ENCODE data around the gene LRRC74A.
"Not testable (repeated sequence)": the region's sequence is repeated elsewhere in the genome, so short reads cannot be mapped to it uniquely, and the experiment has no call there.

Gene LRRC74A

DNA sequence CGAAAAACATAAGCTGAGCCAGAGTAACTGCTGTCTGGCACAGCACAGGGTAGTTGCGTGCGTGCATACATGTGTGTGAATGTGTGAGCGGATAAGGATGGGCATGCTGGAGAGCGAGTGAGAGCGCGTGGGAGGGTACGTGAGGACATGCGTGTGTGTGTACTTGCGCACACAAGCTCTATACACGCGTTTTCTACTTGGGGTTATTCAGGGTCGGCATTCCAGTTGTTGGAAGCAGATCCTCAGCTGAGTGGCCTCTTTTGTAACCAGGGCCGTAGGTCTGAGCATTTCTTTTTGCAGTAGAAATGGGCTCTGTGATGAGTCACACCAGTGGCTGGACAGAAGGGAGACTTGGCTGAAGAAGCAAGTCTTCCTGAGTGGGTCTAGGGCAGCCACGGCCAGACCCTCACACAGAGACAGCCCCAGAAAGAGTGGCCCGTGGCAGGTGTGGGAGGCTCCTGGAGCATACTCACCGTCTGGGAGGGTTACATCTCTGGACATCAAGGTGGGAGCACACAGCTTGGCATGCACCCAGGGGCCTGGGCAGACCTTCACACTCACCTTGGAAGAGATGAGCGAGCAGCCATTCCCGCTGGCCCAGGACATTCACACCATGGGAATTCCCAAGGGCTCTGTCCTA, 78.0 kb downstream of the LRRC74A start:
- H3K27ac ChIP-seq (ENCODE audit: insufficient read depth, low read length, poor library complexity, severe bottlenecking) = no peak overlapping the region
- peak overlapping the region; percentile 2 for H3K4me3 ChIP-seq (ENCODE audit: insufficient read depth, low read depth, low read length, poor library complexity, severe bottlenecking)
- DNase-seq = no peak

DNA sequence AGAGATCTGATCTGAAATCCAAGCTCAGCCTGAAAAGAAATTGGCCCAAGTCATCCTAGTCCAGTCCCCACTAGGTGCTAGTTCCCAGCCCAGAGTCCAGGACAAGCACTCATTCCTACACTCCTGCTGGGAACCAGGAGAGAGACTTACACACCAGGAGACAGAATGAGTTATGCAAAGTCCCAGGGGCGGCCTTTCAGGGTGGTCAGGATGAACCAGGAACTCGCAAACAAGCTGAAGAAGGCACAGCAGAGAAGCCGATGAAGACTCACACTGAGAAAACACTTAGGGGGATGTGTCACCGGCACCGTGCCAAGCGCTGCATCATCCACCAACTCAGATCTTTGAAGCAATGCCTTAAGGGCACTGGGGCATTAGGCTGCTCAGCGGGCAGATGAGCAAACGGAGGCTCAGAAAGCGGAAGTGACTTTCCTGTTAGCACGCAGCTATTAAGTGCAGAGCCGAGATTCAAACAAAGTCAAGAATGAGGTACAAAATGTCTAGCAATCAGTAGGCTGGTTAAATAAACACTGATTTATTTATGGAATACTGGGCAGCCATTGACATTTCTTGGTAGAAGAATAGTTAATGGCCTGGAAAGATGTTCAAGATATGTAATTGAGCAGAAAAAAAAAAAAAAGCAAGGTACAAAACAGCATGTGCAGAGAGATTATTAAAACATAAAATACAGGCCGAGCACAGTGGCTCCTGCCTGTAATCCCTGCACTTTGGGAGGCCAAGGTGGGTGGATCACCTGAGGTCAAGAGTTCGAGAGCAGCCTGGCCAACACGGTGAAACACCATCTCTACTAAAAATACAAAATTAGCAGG, 78.7 kb downstream of the LRRC74A start:
- peak overlapping the region; percentile 2 for H3K4me3 ChIP-seq (ENCODE audit: insufficient read depth, low read depth, low read length, poor library complexity, severe bottlenecking)
- H3K36me3 ChIP-seq (ENCODE audit: control insufficient read depth, insufficient read depth, low read length) = no peaks in the 10 kb centered on the region
- no peaks in the 10 kb centered on the region for H3K27me3 ChIP-seq (replicated peaks; ENCODE audit: control insufficient read depth, insufficient read depth, low read length, poor library complexity, severe bottlenecking)
- H3K27ac ChIP-seq (ENCODE audit: insufficient read depth, low read length, poor library complexity, severe bottlenecking) = no peak overlapping the region
- no peaks in the 10 kb centered on the region for H3K9me3 ChIP-seq (ENCODE audit: control insufficient read depth, low read length)
- DNase-seq = peak in 2 of 3 donors; percentile 22 to 52
- H3K4me1 ChIP-seq (ENCODE audit: control insufficient read depth, insufficient read depth, low read length, poor library complexity, severe bottlenecking) = peaks cover 20% of the 10 kb centered on the region

More for the DNA sequence above, 78.0 kb downstream of the LRRC74A start:
- peaks cover 18% of the 10 kb centered on the region for H3K4me1 ChIP-seq (ENCODE audit: control insufficient read depth, insufficient read depth, low read length, poor library complexity, severe bottlenecking)
- H3K9me3 ChIP-seq (ENCODE audit: control insufficient read depth, low read length) = no peaks in the 10 kb centered on the region
- H3K27me3 ChIP-seq (replicated peaks; ENCODE audit: control insufficient read depth, insufficient read depth, low read length, poor library complexity, severe bottlenecking) = no peaks in the 10 kb centered on the region
- no peaks in the 10 kb centered on the region for H3K36me3 ChIP-seq (ENCODE audit: control insufficient read depth, insufficient read depth, low read length)

DNA sequence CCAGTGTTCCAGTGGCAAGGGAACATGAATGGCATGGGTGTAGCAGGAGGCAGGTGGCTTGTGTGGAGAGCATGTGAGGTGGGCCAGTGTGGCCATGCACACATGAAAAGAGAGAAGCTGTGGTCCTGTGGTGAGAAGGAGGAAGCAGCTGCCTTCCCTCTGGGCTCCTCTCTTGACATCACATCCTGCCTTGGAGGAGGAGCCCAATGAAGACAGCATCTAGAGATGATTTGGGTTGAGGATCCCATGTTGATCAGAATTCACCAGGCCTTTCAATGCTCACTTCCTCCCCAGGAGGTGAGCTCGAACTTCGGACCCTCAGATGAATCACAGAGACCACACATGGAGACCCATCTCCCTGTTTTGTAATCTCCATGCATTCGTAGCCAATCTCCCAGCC, 82.6 kb downstream of the LRRC74A start:
- H3K4me1 ChIP-seq (ENCODE audit: control insufficient read depth, insufficient read depth, low read length, poor library complexity, severe bottlenecking) = peaks cover 29% of the 10 kb centered on the region
- DNase-seq = peak in 2 of 3 donors; percentile 31 to 39
- no peak overlapping the region for H3K4me3 ChIP-seq (ENCODE audit: insufficient read depth, low read depth, low read length, poor library complexity, severe bottlenecking)
- no peaks in the 10 kb centered on the region for H3K9me3 ChIP-seq (ENCODE audit: control insufficient read depth, low read length)
- no peak overlapping the region for H3K27ac ChIP-seq (ENCODE audit: insufficient read depth, low read length, poor library complexity, severe bottlenecking)
- no peaks in the 10 kb centered on the region for H3K36me3 ChIP-seq (ENCODE audit: control insufficient read depth, insufficient read depth, low read length)
- no peaks in the 10 kb centered on the region for H3K27me3 ChIP-seq (replicated peaks; ENCODE audit: control insufficient read depth, insufficient read depth, low read length, poor library complexity, severe bottlenecking)

DNA sequence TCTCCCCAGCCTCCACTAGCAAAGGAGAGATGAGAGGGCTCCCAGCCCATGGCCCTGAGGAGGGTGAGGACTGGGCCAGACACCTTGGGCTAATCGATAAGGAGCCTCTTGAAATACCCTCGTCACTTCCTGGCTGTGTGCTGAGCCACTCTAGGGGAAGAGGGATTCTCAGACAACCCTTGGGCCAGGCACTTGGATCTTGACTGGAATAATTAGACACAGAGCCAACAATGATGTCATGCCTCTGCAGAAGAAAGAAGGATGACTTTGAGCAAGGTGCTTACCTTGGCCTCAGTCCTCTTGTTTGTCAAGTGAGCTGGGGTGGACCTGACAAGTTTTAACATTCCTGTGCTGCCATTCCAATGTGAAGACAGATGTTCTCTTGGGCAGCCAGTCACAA, 83.1 kb downstream of the LRRC74A start:
- DNase-seq = no peak
- Histone ChIP-seq H3K9me3 (ENCODE audit: control insufficient read depth, low read length) (no peaks in the 10 kb centered on the region), H3K4me3 (ENCODE audit: insufficient read depth, low read depth, low read length, poor library complexity, severe bottlenecking) (no peak overlapping the region), H3K4me1 (ENCODE audit: control insufficient read depth, insufficient read depth, low read length, poor library complexity, severe bottlenecking) (peaks cover 30% of the 10 kb centered on the region), H3K27me3 (replicated peaks; ENCODE audit: control insufficient read depth, insufficient read depth, low read length, poor library complexity, severe bottlenecking) (no peaks in the 10 kb centered on the region), H3K27ac (ENCODE audit: insufficient read depth, low read length, poor library complexity, severe bottlenecking) (no peak overlapping the region), H3K36me3 (ENCODE audit: control insufficient read depth, insufficient read depth, low read length) (no peaks in the 10 kb centered on the region)

DNA sequence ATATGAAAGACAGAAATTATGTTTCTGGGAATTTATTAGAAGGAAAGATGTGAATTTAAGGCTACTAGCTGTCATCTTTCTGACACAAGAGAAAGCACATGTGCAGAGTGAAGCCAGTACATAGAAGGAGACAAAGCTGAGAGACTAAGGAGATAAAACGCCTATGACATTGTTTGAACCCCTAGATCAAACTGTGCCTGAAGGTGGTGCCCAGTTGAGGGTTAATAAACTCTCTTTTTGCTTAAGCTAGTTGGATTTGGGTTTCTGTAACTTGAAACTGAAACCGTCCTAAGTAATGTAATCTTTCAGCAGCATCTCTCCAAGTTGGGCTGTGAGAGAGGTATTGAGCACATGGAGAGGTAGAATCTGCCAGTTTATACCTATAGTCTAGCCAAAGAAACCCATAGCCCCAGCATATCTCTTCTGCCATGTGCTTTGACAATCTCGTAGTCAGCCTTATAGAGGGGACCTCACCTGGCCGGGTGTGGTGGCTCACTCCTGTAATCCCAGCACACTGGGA, 84.2 kb downstream of the LRRC74A start:
- no peaks in the 10 kb centered on the region for H3K27me3 ChIP-seq (replicated peaks; ENCODE audit: control insufficient read depth, insufficient read depth, low read length, poor library complexity, severe bottlenecking)
- H3K27ac ChIP-seq (ENCODE audit: insufficient read depth, low read length, poor library complexity, severe bottlenecking) = no peak overlapping the region
- H3K4me3 ChIP-seq (ENCODE audit: insufficient read depth, low read depth, low read length, poor library complexity, severe bottlenecking) = no peak overlapping the region
- H3K4me1 ChIP-seq (ENCODE audit: control insufficient read depth, insufficient read depth, low read length, poor library complexity, severe bottlenecking) = peaks cover 22% of the 10 kb centered on the region
- H3K36me3 ChIP-seq (ENCODE audit: control insufficient read depth, insufficient read depth, low read length) = no peaks in the 10 kb centered on the region
- no peak for DNase-seq
- H3K9me3 ChIP-seq (ENCODE audit: control insufficient read depth, low read length) = no peaks in the 10 kb centered on the region

DNA sequence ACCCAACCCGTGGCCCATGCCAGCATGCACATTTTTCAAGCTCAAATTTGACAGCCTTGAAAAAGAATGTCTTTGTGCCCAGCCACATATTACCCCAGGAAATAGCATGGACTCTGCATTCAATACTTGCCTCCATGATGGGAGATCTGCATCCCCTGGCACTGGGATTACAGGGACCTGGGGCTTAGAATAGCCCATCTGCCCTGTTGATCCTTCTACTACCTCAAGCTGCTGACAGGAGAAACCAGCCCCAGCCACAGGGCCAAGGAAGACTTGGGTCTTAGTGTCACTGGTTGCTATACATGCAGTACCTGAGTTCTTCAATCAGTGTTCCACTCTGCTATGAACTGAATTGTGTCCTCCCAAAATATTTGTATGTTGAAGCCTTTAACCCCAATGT, 85.3 kb downstream of the LRRC74A start:
- H3K27ac ChIP-seq (ENCODE audit: insufficient read depth, low read length, poor library complexity, severe bottlenecking) = no peak overlapping the region
- no peak overlapping the region for H3K4me3 ChIP-seq (ENCODE audit: insufficient read depth, low read depth, low read length, poor library complexity, severe bottlenecking)
- DNase-seq = no peak

DNA sequence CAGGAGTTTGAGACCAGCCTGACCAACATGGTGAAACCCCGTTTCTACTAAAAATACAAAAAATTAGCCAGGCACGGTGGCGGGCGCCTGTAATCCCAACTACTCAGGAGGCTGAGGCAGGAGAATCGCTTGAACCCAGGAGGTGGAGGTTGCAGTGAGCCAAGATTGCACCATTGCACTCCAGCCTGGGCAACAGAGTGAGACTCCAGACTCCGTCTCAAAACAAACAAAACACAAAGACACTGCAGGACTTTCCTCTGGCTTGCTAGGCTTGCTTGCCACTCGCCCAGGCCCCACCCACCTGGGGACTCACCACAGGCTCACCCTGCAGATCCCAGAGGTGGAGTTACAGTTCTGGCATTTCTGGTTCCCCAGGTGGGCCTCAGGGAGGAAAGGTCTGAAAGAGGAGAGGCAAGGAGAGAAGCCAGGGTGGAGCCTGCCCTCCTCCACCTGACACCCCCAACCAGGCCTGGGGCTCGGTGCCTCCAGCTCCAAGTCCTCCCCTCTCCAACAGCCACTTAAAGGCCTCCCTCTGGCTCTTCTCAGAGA, 88.4 kb downstream of the LRRC74A start:
- not testable (repeated sequence) for H3K27me3 ChIP-seq (replicated peaks; ENCODE audit: control insufficient read depth, insufficient read depth, low read length, poor library complexity, severe bottlenecking); H3K27ac ChIP-seq (ENCODE audit: insufficient read depth, low read length, poor library complexity, severe bottlenecking); H3K9me3 ChIP-seq (ENCODE audit: control insufficient read depth, low read length); DNase-seq; H3K36me3 ChIP-seq (ENCODE audit: control insufficient read depth, insufficient read depth, low read length); H3K4me3 ChIP-seq (ENCODE audit: insufficient read depth, low read depth, low read length, poor library complexity, severe bottlenecking)
- peaks cover 17% of the 10 kb centered on the region for H3K4me1 ChIP-seq (ENCODE audit: control insufficient read depth, insufficient read depth, low read length, poor library complexity, severe bottlenecking)

More for the DNA sequence above, 85.3 kb downstream of the LRRC74A start:
- no peaks in the 10 kb centered on the region for H3K36me3 ChIP-seq (ENCODE audit: control insufficient read depth, insufficient read depth, low read length)
- no peaks in the 10 kb centered on the region for H3K9me3 ChIP-seq (ENCODE audit: control insufficient read depth, low read length)
- H3K27me3 ChIP-seq (replicated peaks; ENCODE audit: control insufficient read depth, insufficient read depth, low read length, poor library complexity, severe bottlenecking) = no peaks in the 10 kb centered on the region
- H3K4me1 ChIP-seq (ENCODE audit: control insufficient read depth, insufficient read depth, low read length, poor library complexity, severe bottlenecking) = peaks cover 19% of the 10 kb centered on the region

DNA sequence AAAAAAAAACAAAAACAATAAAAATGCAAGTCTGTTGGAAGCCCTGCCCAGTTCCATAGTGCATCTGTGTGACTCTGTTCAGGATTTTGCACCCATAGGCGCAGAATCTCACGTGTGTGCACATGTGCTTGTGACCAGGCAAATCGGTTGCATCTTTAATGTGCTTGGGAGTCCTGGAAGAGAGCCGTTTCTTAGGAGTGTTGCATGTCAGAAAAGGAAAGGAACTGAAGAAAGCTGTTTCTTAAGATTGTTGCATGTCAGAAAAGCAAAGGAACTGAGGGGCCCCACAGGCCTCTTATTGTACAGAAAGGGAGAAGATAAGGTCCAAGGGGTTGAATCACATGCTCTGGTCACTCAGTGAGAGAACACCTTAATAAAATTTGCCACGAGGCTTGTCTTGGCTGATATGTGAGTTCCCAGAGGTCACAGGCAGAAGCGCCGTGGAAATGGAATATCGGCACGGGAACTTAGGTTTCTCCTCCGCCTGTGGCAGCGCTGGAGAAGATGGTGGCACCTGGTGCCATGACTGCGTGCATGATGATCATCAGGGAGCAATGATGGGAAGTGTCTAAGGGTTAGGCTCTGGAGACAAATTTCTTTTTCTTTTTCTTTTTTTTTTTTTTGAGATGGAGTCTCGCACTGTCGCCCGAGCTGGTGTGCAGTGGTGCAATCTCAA, 90.0 kb downstream of the LRRC74A start:
- no peak for DNase-seq
- Histone ChIP-seq H3K4me3 (ENCODE audit: insufficient read depth, low read depth, low read length, poor library complexity, severe bottlenecking) (no peak overlapping the region), H3K36me3 (ENCODE audit: control insufficient read depth, insufficient read depth, low read length) (no peaks in the 10 kb centered on the region), H3K9me3 (ENCODE audit: control insufficient read depth, low read length) (no peaks in the 10 kb centered on the region), H3K4me1 (ENCODE audit: control insufficient read depth, insufficient read depth, low read length, poor library complexity, severe bottlenecking) (peaks cover 27% of the 10 kb centered on the region), H3K27me3 (replicated peaks; ENCODE audit: control insufficient read depth, insufficient read depth, low read length, poor library complexity, severe bottlenecking) (no peaks in the 10 kb centered on the region), H3K27ac (ENCODE audit: insufficient read depth, low read length, poor library complexity, severe bottlenecking) (no peak overlapping the region)

DNA sequence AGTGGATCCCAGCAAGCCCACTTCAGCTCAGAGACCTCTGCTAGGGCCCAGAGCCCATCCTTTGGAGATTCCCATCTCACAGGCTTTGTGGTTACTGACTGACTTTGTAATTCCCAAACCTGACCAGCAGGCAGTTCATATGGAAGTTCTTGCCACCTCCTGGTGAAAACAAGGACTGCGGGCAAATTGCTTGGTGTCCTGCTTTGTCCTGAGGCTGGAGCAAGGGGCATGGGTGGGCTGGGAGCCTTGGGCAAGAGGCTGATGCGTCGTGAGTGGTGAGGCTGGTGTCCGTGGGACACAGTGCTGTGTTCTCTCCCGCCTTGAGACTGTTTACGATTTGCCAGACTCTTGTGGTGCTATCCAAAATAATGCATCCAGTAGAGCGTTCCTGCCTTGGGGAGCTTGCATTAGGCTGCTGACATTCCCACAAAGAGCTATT, 91.0 kb downstream of the LRRC74A start:
- no peaks in the 10 kb centered on the region for H3K9me3 ChIP-seq (ENCODE audit: control insufficient read depth, low read length)
- no peak for DNase-seq
- H3K27ac ChIP-seq (ENCODE audit: insufficient read depth, low read length, poor library complexity, severe bottlenecking) = no peak overlapping the region
- H3K4me3 ChIP-seq (ENCODE audit: insufficient read depth, low read depth, low read length, poor library complexity, severe bottlenecking) = no peak overlapping the region
- no peaks in the 10 kb centered on the region for H3K36me3 ChIP-seq (ENCODE audit: control insufficient read depth, insufficient read depth, low read length)
- peaks cover 27% of the 10 kb centered on the region for H3K4me1 ChIP-seq (ENCODE audit: control insufficient read depth, insufficient read depth, low read length, poor library complexity, severe bottlenecking)
- H3K27me3 ChIP-seq (replicated peaks; ENCODE audit: control insufficient read depth, insufficient read depth, low read length, poor library complexity, severe bottlenecking) = no peaks in the 10 kb centered on the region
